Measurements from ENCODE around the gene SMG1. TPM values are rescaled to one million over a fixed set of nuclear protein-coding genes. Genes with fewer than 3 reads are reported as not detected.

SMG1 gene
- total and polyA plus RNA-seq, 8 donors = 60.0 to 78.6 (median 71.4) TPM

DNA sequence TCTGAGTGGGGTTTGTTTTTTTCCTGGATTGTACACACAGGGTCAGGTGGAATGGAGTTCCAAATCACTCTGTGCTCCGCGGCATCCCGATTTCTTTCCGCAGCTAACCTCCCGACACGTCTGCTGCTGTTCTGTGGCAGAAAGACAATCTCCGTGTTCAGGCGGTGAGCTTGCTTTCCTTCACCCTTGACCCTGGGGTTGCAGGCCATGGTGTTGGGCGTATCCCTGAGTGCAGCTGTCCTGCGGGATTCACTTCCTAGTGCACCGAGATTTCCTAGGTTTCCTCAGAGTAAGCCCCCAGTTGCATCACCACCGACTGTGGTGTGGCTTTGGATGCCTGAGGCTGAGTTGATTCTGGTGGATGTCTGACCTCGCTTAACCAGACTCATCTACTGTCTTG, 117.0 kb downstream of the SMG1 start:
- TF ChIP-seq, protein P1, sequence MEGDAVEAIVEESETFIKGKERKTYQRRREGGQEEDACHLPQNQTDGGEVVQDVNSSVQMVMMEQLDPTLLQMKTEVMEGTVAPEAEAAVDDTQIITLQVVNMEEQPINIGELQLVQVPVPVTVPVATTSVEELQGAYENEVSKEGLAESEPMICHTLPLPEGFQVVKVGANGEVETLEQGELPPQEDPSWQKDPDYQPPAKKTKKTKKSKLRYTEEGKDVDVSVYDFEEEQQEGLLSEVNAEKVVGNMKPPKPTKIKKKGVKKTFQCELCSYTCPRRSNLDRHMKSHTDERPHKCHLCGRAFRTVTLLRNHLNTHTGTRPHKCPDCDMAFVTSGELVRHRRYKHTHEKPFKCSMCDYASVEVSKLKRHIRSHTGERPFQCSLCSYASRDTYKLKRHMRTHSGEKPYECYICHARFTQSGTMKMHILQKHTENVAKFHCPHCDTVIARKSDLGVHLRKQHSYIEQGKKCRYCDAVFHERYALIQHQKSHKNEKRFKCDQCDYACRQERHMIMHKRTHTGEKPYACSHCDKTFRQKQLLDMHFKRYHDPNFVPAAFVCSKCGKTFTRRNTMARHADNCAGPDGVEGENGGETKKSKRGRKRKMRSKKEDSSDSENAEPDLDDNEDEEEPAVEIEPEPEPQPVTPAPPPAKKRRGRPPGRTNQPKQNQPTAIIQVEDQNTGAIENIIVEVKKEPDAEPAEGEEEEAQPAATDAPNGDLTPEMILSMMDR (IDR thresholded peaks at IDR 0.05) = no peak
- no peaks in the 10 kb centered on the region for H3K9me3 ChIP-seq
- ATAC-seq = no peak
- DNase-seq = no peak
- no peak overlapping the region for H3K4me3 ChIP-seq
- no peak overlapping the region for H3K27ac ChIP-seq
- H3K27me3 ChIP-seq = no peaks in the 10 kb centered on the region
- H3K4me1 ChIP-seq = peaks cover 0 to 11% of the 10 kb centered on the region in 2 donors
- H3K36me3 ChIP-seq = peaks cover 10 to 70% of the 10 kb centered on the region in 2 donors
- intact Hi-C loops (cut with DNase I) = no loop called here

DNA sequence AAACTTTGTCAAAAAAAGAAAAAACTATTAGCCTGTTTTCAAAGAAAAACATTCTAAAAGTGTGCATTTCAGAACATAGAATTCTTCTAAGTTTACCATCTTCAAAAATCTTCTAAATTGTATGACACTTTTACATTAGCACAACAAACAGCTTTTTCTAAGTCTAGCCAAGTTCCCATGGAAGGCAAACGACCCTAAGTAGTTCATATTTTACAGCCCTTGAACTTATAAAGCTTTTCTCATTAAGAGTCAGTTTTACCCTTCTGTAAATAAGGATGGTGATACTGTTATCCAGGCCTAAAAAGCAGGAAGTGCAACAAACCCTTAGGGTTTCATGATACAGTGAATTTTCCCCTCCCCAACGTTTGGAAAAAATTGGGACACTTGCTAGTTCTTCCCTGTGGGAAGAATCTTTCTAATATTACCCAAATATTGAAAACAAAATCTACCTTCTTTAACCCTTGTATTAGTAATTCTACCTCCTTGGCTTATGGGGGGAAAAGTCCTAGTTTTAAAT, 120.9 kb downstream of the SMG1 start:
- ATAC-seq = no peak
- intact Hi-C loops (cut with DNase I) = no loop called here
- no peak overlapping the region for H3K4me3 ChIP-seq
- no peak for DNase-seq
- peaks cover 0 to 38% of the 10 kb centered on the region in 2 donors for H3K4me1 ChIP-seq
- H3K27me3 ChIP-seq = no peaks in the 10 kb centered on the region
- H3K36me3 ChIP-seq = peaks cover 10 to 37% of the 10 kb centered on the region in 2 donors
- H3K27ac ChIP-seq = peak overlapping the region in 1 of 2 donors; percentile 81
- TF ChIP-seq, protein P1 (IDR thresholded peaks at IDR 0.05) = no peak
- H3K9me3 ChIP-seq = no peaks in the 10 kb centered on the region

DNA sequence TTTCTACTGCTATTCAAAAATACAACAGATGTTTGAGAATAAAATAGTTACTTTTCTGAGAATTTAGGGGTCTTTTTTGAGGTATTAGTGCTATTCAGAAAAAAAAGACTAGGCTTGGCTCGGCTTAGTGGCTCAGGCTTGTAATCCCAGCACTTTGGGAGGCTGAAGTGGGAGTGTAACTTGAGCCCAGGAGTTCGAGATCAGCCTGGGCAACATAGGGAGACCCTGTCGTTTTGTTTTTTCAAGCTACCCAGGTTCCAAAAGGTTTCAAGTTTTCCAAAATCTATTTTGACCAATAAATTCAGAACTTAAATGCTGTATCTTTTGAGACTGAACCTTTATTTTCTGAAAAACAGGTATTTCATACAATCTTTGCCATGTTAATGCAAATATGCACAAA, 121.7 kb downstream of the SMG1 start:
- H3K36me3 ChIP-seq = peaks cover 10 to 29% of the 10 kb centered on the region in 2 donors
- peak overlapping the region; percentile 9 to 81 for H3K27ac ChIP-seq
- H3K9me3 ChIP-seq = no peaks in the 10 kb centered on the region
- TF ChIP-seq, protein P1 (IDR thresholded peaks at IDR 0.05) = no peak
- H3K4me3 ChIP-seq = no peak overlapping the region
- no peaks in the 10 kb centered on the region for H3K27me3 ChIP-seq
- no peak for DNase-seq
- peaks cover 7 to 45% of the 10 kb centered on the region in 2 donors for H3K4me1 ChIP-seq
- ATAC-seq = no peak
- intact Hi-C loops (cut with DNase I) = no loop called here

DNA sequence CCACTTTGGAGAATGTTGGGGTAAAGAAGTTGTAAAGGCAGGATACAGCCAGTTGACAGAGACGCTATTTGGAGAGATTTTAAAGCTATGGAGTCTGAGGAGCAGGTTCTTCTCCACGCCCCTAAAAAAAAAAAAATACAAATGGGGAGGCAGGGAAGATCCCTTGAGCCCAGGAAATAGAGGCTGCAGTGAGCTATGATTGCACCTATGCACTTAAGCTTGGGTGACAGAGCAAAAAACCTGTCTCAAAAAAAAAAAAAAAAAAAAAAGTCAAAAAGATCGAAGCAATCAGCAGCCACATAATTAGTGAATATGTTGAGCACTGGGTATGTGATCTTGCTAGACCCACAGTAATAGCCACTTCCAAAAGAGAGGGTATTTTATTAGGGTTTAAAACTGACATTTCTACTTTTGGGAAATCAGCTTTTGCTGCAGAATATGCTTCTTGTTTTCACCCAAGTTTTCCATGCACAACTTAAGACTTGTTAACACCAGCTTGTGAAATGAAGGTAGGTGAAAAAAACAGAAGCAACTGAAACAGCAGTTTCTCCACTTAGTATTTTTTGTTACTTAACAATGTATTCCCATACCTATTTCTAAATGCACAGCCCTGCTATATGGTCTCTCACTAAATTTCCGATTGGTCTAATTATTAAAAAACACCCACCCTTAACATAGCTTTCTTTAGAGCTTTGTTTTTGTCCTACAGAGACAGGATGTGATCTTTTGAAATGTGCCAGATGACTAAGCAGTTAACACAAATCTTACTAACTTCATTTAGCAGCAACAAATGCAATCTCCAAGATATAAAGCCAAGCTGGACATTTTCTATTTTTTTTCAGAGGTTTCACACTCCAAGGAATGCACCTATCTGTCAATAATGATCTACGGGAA, 122.4 kb downstream of the SMG1 start:
- peaks cover 7 to 22% of the 10 kb centered on the region in 2 donors for H3K36me3 ChIP-seq
- H3K9me3 ChIP-seq = no peaks in the 10 kb centered on the region
- peak overlapping the region; percentile 9 to 81 for H3K27ac ChIP-seq
- intact Hi-C loops (cut with DNase I) = no loop called here
- no peak overlapping the region for H3K4me3 ChIP-seq
- TF ChIP-seq, protein P1 (IDR thresholded peaks at IDR 0.05) = no peak
- peaks cover 9 to 52% of the 10 kb centered on the region in 2 donors for H3K4me1 ChIP-seq
- DNase-seq (no peak), ATAC-seq (no peak)
- H3K27me3 ChIP-seq = no peaks in the 10 kb centered on the region

DNA sequence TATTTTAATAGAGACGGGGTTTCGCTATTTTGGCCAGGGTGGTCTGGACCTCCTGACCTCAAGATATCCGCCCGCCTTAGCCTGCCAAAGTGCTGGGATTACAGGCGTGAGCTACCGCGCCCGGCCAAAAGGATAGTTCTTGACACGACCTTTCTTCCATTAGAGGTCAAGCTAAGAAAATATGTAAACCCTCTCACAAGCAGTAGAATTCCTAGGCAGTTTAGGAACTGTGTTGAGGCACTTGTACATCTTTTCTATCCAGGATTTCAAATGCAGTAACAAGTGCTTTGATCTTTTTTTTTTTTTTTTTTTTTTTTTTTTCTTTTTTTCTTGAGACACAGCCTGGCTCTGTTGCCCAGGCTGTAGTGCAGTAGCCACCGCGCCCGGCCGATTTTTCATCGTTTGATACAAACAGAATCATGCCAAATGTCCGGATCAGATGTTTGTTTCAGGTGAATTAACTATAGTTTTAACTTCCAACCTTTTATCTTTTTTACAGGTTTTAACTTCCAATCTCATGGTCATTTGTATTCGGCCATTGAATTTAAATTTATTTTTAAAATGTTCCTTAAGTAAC, 123.4 kb downstream of the SMG1 start:
- H3K4me3 ChIP-seq = no peak overlapping the region
- peak overlapping the region in 1 of 2 donors; percentile 81 for H3K27ac ChIP-seq
- peaks cover 9 to 61% of the 10 kb centered on the region in 2 donors for H3K4me1 ChIP-seq
- DNase-seq (no peak), ATAC-seq (no peak)
- intact Hi-C loops (cut with DNase I) = no loop called here
- no peaks in the 10 kb centered on the region for H3K27me3 ChIP-seq
- TF ChIP-seq, protein P1 (IDR thresholded peaks at IDR 0.05) = no peak
- peaks cover 0 to 12% of the 10 kb centered on the region in 2 donors for H3K36me3 ChIP-seq
- H3K9me3 ChIP-seq = no peaks in the 10 kb centered on the region
